Neural cell (in vitro differentiated cells): ENCODE measurements around the gene CACNA2D2.

Experiments used
- POLR2AphosphoS5 ChIP-seq: IDR thresholded peaks from 2 replicates; pipeline ENCODE4 v1.6.1; 2012
- TF ChIP-seq, protein P1 (sequence below): fragments of 450-650 bp; IDR thresholded peaks from 2 replicates; pipeline ENCODE4 v1.5.1; 2014; ENCODE audit warnings: antibody characterized with exemption, mild to moderate bottlenecking, moderate library complexity; ENCODE audit not compliant: poor library complexity, severe bottlenecking
- TF ChIP-seq, protein P2 (sequence below): IDR thresholded peaks from 2 replicates; pipeline ENCODE4 v1.6.1; 2012; ENCODE audit warnings: borderline replicate concordance

DNA sequence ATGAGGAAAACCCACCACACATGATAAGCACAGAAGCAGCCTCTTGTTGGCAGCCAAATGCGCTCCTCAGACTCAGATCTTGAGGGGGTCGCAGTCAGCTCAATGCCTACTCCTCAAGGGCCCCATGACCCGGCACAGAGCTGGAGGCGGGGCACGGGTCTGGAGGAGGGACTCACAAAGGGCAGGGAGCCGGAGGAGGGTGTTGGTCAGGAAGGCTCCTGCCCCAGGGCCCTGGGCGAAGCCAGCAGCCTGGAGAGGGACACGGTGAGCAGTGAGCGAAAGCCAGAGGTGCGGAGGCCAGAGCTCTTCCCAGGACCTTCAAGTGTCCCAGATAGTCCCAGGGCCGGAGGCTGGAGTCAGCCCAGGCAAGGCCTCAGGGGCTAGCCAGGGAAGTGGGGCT, 9.8 kb downstream of the CACNA2D2 start:
- TF ChIP-seq POLR2AphosphoS5: no peak
- TF ChIP-seq, protein P1, sequence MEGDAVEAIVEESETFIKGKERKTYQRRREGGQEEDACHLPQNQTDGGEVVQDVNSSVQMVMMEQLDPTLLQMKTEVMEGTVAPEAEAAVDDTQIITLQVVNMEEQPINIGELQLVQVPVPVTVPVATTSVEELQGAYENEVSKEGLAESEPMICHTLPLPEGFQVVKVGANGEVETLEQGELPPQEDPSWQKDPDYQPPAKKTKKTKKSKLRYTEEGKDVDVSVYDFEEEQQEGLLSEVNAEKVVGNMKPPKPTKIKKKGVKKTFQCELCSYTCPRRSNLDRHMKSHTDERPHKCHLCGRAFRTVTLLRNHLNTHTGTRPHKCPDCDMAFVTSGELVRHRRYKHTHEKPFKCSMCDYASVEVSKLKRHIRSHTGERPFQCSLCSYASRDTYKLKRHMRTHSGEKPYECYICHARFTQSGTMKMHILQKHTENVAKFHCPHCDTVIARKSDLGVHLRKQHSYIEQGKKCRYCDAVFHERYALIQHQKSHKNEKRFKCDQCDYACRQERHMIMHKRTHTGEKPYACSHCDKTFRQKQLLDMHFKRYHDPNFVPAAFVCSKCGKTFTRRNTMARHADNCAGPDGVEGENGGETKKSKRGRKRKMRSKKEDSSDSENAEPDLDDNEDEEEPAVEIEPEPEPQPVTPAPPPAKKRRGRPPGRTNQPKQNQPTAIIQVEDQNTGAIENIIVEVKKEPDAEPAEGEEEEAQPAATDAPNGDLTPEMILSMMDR: no peak
- TF ChIP-seq, protein P2, sequence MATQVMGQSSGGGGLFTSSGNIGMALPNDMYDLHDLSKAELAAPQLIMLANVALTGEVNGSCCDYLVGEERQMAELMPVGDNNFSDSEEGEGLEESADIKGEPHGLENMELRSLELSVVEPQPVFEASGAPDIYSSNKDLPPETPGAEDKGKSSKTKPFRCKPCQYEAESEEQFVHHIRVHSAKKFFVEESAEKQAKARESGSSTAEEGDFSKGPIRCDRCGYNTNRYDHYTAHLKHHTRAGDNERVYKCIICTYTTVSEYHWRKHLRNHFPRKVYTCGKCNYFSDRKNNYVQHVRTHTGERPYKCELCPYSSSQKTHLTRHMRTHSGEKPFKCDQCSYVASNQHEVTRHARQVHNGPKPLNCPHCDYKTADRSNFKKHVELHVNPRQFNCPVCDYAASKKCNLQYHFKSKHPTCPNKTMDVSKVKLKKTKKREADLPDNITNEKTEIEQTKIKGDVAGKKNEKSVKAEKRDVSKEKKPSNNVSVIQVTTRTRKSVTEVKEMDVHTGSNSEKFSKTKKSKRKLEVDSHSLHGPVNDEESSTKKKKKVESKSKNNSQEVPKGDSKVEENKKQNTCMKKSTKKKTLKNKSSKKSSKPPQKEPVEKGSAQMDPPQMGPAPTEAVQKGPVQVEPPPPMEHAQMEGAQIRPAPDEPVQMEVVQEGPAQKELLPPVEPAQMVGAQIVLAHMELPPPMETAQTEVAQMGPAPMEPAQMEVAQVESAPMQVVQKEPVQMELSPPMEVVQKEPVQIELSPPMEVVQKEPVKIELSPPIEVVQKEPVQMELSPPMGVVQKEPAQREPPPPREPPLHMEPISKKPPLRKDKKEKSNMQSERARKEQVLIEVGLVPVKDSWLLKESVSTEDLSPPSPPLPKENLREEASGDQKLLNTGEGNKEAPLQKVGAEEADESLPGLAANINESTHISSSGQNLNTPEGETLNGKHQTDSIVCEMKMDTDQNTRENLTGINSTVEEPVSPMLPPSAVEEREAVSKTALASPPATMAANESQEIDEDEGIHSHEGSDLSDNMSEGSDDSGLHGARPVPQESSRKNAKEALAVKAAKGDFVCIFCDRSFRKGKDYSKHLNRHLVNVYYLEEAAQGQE: no peak
